HepG2 (cell line): Measurements from ENCODE around the gene PGRMC2. TPM values are rescaled to one million over a fixed set of nuclear protein-coding genes. Genes with fewer than 3 reads are reported as not detected.

Experiments used
- BORCS8-MEF2B ChIP-seq: sonication (generic); formaldehyde crosslinking; IDR thresholded peaks from 2 replicates; pipeline ENCODE4 v1.8.0; 2022; ENCODE audit warnings: mild to moderate bottlenecking, missing genetic modification reagents
- CCAR2 ChIP-seq: fragments of 200-400 bp; formaldehyde crosslinking; optimal IDR thresholded peaks from 2 replicates; pipeline ENCODE3; 2018; ENCODE audit warnings: low read depth, mild to moderate bottlenecking, low read length, moderate library complexity
- GATAD1 ChIP-seq: IDR thresholded peaks from 2 replicates; pipeline ENCODE4 v1.6.1; 2016; ENCODE audit warnings: missing genetic modification reagents, missing compliant biosample characterization
- HINFP ChIP-seq: sonication (generic); formaldehyde crosslinking; IDR thresholded peaks from 2 replicates; pipeline ENCODE4 v1.4.0; 2020; ENCODE audit warnings: low read depth, mild to moderate bottlenecking, missing genetic modification reagents
- LBX2 ChIP-seq: sonication (generic); formaldehyde crosslinking; IDR thresholded peaks from 2 replicates; pipeline ENCODE4 v1.5.0; 2020; ENCODE audit warnings: missing genetic modification reagents, mild to moderate bottlenecking, borderline replicate concordance
- MEF2D ChIP-seq: sonication (generic); formaldehyde crosslinking; IDR thresholded peaks from 2 replicates; pipeline ENCODE4 v1.5.1; 2020; ENCODE audit warnings: mild to moderate bottlenecking, missing genetic modification reagents
- SRSF1 ChIP-seq: fragments of 200-400 bp; formaldehyde crosslinking; optimal IDR thresholded peaks from 2 replicates; pipeline ENCODE3; 2017; ENCODE audit warnings: mild to moderate bottlenecking, low read depth, low read length, moderate library complexity
- YEATS4 ChIP-seq: sonication (generic); formaldehyde crosslinking; IDR thresholded peaks from 2 replicates; pipeline ENCODE4 v1.4.0; 2020; ENCODE audit warnings: missing genetic modification reagents, borderline replicate concordance
- ZFP41 ChIP-seq: sonication (generic); formaldehyde crosslinking; IDR thresholded peaks from 2 replicates; pipeline ENCODE4 v1.4.0; 2020; ENCODE audit warnings: mild to moderate bottlenecking, missing genetic modification reagents, borderline replicate concordance
- ZGPAT ChIP-seq: IDR thresholded peaks from 2 replicates; pipeline ENCODE4 v1.6.1; 2016; ENCODE audit warnings: mild to moderate bottlenecking
- ZMYM2 ChIP-seq: sonication (generic); formaldehyde crosslinking; IDR thresholded peaks from 2 replicates; pipeline ENCODE4 v1.8.0; 2022; ENCODE audit warnings: mild to moderate bottlenecking, missing genetic modification reagents
- ZNF230 ChIP-seq: sonication (generic); formaldehyde crosslinking; IDR thresholded peaks from 2 replicates; pipeline ENCODE4 v1.4.0; 2020; ENCODE audit warnings: mild to moderate bottlenecking, missing genetic modification reagents
- ZNF441 ChIP-seq: sonication (generic); formaldehyde crosslinking; IDR thresholded peaks from 2 replicates; pipeline ENCODE4 v1.7.0; 2021; ENCODE audit warnings: missing genetic modification reagents, borderline replicate concordance
- ZNF496 ChIP-seq: sonication (generic); formaldehyde crosslinking; IDR thresholded peaks from 2 replicates; pipeline ENCODE4 v1.8.1; 2023; ENCODE audit warnings: mild to moderate bottlenecking, moderate library complexity, missing genetic modification reagents; ENCODE audit not compliant: insufficient replicate concordance
- ZNF703 ChIP-seq: sonication (generic); formaldehyde crosslinking; IDR thresholded peaks from 2 replicates; pipeline ENCODE4 v1.5.1; 2020; ENCODE audit warnings: missing genetic modification reagents, mild to moderate bottlenecking, moderate library complexity, borderline replicate concordance
- ZNF768 ChIP-seq: sonication (generic); formaldehyde crosslinking; IDR thresholded peaks from 2 replicates; pipeline ENCODE4 v1.4.0; 2020; ENCODE audit warnings: missing genetic modification reagents
- polyA plus RNA-seq, 8 experiments: library from polyadenylated mRNA; depleted of rRNA in 3 of 8; stranded (reverse) in 7 of 8; unstranded in 1 of 8; fragments of >200 nt; fragmentation: Illumina TruSeq in 4 of 8; extraction: Trizol in 4 of 8; gene quantifications; 2 replicates each; pipeline versions ENCODE4 v1.2.1 to v1.2.3, GENCODE V29; 2011 to 2016; ENCODE audit warnings: low read depth in 4 of 8, missing spikeins in 1 of 8, mixed read lengths in 1 of 8; ENCODE audit not compliant: insufficient read depth in 1 of 8
- total RNA-seq, 5 experiments: library from RNA; depleted of rRNA; stranded (reverse); fragments of >200 nt; fragmentation: Illumina TruSeq; extraction: Trizol; gene quantifications; 2 replicates each; pipeline ENCODE4 v1.2.3, GENCODE V29; 2016; ENCODE audit warnings: low read depth in 1 of 5
- TF ChIP-seq, protein P1 (sequence below): sonication (generic); formaldehyde crosslinking; IDR thresholded peaks from 2 replicates; pipeline ENCODE4 v1.5.1; 2020; ENCODE audit warnings: mild to moderate bottlenecking, missing genetic modification reagents, moderate library complexity
- TF ChIP-seq, protein P2 (sequence below): IDR thresholded peaks from 2 replicates; pipeline ENCODE4 v1.6.1; 2016; ENCODE audit warnings: missing compliant biosample characterization, missing genetic modification reagents, borderline replicate concordance

The PGRMC2 gene
- total and polyA plus RNA-seq, 2 of the 13 experiments (the other 11 are each of a cell fraction or from before 2014, with no cell fraction given): 16.0 to 19.8 TPM

GRCh38 chr4:128287871-128288688 is 467 bp upstream of the PGRMC2 start (continued):
- TF ChIP-seq ZNF496: no peak
- TF ChIP-seq, protein P1, sequence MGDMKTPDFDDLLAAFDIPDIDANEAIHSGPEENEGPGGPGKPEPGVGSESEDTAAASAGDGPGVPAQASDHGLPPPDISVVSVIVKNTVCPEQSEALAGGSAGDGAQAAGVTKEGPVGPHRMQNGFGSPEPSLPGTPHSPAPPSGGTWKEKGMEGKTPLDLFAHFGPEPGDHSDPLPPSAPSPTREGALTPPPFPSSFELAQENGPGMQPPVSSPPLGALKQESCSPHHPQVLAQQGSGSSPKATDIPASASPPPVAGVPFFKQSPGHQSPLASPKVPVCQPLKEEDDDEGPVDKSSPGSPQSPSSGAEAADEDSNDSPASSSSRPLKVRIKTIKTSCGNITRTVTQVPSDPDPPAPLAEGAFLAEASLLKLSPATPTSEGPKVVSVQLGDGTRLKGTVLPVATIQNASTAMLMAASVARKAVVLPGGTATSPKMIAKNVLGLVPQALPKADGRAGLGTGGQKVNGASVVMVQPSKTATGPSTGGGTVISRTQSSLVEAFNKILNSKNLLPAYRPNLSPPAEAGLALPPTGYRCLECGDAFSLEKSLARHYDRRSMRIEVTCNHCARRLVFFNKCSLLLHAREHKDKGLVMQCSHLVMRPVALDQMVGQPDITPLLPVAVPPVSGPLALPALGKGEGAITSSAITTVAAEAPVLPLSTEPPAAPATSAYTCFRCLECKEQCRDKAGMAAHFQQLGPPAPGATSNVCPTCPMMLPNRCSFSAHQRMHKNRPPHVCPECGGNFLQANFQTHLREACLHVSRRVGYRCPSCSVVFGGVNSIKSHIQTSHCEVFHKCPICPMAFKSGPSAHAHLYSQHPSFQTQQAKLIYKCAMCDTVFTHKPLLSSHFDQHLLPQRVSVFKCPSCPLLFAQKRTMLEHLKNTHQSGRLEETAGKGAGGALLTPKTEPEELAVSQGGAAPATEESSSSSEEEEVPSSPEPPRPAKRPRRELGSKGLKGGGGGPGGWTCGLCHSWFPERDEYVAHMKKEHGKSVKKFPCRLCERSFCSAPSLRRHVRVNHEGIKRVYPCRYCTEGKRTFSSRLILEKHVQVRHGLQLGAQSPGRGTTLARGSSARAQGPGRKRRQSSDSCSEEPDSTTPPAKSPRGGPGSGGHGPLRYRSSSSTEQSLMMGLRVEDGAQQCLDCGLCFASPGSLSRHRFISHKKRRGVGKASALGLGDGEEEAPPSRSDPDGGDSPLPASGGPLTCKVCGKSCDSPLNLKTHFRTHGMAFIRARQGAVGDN (CRISPR knock-in tag): peak; percentile 100
- TF ChIP-seq ZNF768 (CRISPR knock-in tag): peak; percentile 81
- TF ChIP-seq ZNF703 (CRISPR knock-in tag): peak; percentile 92; the same call in 1 of the 2 replicates
- TF ChIP-seq, protein P2, sequence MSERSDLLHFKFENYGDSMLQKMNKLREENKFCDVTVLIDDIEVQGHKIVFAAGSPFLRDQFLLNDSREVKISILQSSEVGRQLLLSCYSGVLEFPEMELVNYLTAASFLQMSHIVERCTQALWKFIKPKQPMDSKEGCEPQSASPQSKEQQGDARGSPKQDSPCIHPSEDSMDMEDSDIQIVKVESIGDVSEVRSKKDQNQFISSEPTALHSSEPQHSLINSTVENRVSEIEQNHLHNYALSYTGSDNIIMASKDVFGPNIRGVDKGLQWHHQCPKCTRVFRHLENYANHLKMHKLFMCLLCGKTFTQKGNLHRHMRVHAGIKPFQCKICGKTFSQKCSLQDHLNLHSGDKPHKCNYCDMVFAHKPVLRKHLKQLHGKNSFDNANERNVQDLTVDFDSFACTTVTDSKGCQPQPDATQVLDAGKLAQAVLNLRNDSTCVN (CRISPR knock-in tag): peak; percentile 83
- TF ChIP-seq SRSF1: peak; percentile 69
- TF ChIP-seq ZGPAT (CRISPR knock-in tag): peak; percentile 99
- TF ChIP-seq MEF2D (CRISPR knock-in tag): peak; percentile 92
- peak; percentile 99 for TF ChIP-seq HINFP (CRISPR knock-in tag)
- TF ChIP-seq ZNF441 (CRISPR knock-in tag): peak; percentile 93
- TF ChIP-seq ZFP41 (CRISPR knock-in tag): peak; percentile 94; the same call in 1 of the 2 replicates
- TF ChIP-seq LBX2 (CRISPR knock-in tag): peak; percentile 99
- peak; percentile 82 for TF ChIP-seq GATAD1 (CRISPR knock-in tag)
- peak; percentile 96 for TF ChIP-seq YEATS4
- TF ChIP-seq BORCS8-MEF2B: peak; percentile 100
- TF ChIP-seq ZNF230 (CRISPR knock-in tag): peak; percentile 99
- TF ChIP-seq ZMYM2 (CRISPR knock-in tag): 0 out of 2 replicates have a peak, but pooled peaks have one; percentile 71
- TF ChIP-seq CCAR2: no peak
